Measurements from ENCODE around the gene QSOX1.

DNA sequence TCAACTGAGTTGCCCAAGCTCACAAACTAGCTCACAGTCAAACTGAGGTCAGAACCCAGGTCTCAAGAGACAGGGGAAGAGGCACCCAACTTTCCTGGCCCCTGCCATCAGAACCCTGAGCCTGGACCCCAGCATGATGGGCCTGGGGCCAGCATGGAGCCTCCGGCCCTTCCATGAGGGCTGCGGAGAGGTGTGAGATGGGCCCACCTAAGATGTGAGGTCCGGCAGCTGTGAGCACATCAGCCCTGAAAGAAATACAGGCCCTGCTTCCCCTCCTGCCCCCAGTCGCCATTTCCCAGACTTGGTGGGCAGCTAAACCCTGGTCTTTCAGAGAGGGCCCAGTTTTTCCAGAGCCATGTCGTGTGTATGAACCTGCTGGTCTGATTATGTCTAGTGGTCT, 30.6 kb downstream of the QSOX1 start:
- no peak for TF ChIP-seq RAD21 (IDR thresholded peaks at IDR 0.05; ENCODE audit: low read length)
- no peak for TF ChIP-seq ELK1 (IDR thresholded peaks at IDR 0.05; ENCODE audit: borderline replicate concordance, low read depth, low read length)
- no peak for TF ChIP-seq POLR2A (IDR thresholded peaks at IDR 0.05; ENCODE audit: low read depth, low read length)
- no peak for TF ChIP-seq CTCF (conservative IDR thresholded peaks at IDR 0.05; ENCODE audit: low read depth, low read length)
- TF ChIP-seq MXI1 (IDR thresholded peaks at IDR 0.05; ENCODE audit: borderline replicate concordance, low read depth, low read length): no peak
- no peak for TF ChIP-seq CHD1 (IDR thresholded peaks at IDR 0.05; ENCODE audit: low read depth, low read length)
- no peak for TF ChIP-seq RFX5 (IDR thresholded peaks at IDR 0.05; ENCODE audit: low read depth, low read length)
- no peak for TF ChIP-seq SMC3 (IDR thresholded peaks at IDR 0.05; ENCODE audit: low read depth, low read length)
- no peak for TF ChIP-seq MAZ (IDR thresholded peaks at IDR 0.05; ENCODE audit: borderline replicate concordance, low read depth, low read length)
- no peak for TF ChIP-seq USF2 (IDR thresholded peaks at IDR 0.05; ENCODE audit: low read depth, low read length)
- TF ChIP-seq RCOR1 (IDR thresholded peaks at IDR 0.05; ENCODE audit: insufficient replicate concordance, low read length): no peak
- no peak for TF ChIP-seq CEBPB (IDR thresholded peaks at IDR 0.05; ENCODE audit: low read depth, low read length)
- TF ChIP-seq NFE2L2 (IDR thresholded peaks at IDR 0.05; ENCODE audit: low read depth, low read length): no peak
- no peak for TF ChIP-seq FOS (IDR thresholded peaks at IDR 0.05; ENCODE audit: low read depth, low read length)
